IPS-18a (cell line): ENCODE results near the gene CEMIP.

Source experiments
- H3K27ac ChIP-seq: one replicate; pipeline ENCODE4 v1.5.1; 2013; ENCODE audit warnings: low read length
- H3K27me3 ChIP-seq: one replicate; pipeline ENCODE4 v1.6.1; 2013; ENCODE audit warnings: mild to moderate bottlenecking, low read length; ENCODE audit not compliant: control insufficient read depth, insufficient read depth
- H3K36me3 ChIP-seq: one replicate; pipeline ENCODE4 v1.6.1; 2013; ENCODE audit warnings: low read depth, low read length; ENCODE audit not compliant: control insufficient read depth
- H3K4me1 ChIP-seq: one replicate; pipeline ENCODE4 v1.6.1; 2013; ENCODE audit warnings: low read depth, low read length; ENCODE audit not compliant: control insufficient read depth
- H3K4me3 ChIP-seq: one replicate; pipeline ENCODE4 v1.5.1; 2013; ENCODE audit warnings: low read length
- H3K9ac ChIP-seq: one replicate; pipeline ENCODE4 v1.6.1; 2013; ENCODE audit warnings: mild to moderate bottlenecking, low read length, moderate library complexity
- H3K9me3 ChIP-seq: one replicate; pipeline ENCODE4 v1.6.1; 2013; ENCODE audit warnings: low read depth, low read length; ENCODE audit not compliant: control insufficient read depth

Gene CEMIP

GRCh38 chr15:80936288-80937078 is 157.3 kb downstream of the CEMIP start:
- Histone ChIP-seq H3K36me3 (no peaks in the 10 kb centered on the region), H3K27ac (no peak overlapping the region), H3K9ac (no peak overlapping the region), H3K9me3 (no peaks in the 10 kb centered on the region), H3K4me3 (no peak overlapping the region), H3K27me3 (no peaks in the 10 kb centered on the region), H3K4me1 (no peaks in the 10 kb centered on the region)

DNA sequence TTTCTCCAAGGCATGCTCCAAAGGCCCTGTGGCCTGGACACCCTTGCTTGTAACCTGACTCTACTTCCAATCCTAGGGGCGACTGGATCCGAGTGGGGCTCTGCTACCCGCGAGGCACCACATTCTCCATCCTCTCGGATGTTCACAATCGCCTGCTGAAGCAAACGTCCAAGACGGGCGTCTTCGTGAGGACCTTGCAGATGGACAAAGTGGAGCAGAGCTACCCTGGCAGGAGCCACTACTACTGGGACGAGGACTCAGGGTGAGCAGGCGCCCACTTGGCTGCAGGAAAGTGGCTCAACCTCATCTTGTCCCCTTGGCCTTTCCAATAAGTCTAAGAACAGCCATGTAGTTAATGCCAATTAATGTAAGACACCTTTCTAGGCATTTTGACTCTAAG is 158.5 kb downstream of the CEMIP start:
- H3K9ac ChIP-seq, result no peak overlapping the region
- H3K9me3 ChIP-seq, result no peaks in the 10 kb centered on the region
- no peak overlapping the region for H3K27ac ChIP-seq
- no peaks in the 10 kb centered on the region for H3K36me3 ChIP-seq
- H3K27me3 ChIP-seq, result no peaks in the 10 kb centered on the region
- no peak overlapping the region for H3K4me3 ChIP-seq
- H3K4me1 ChIP-seq, result no peaks in the 10 kb centered on the region

- Histone ChIP-seq H3K4me1 (no peaks in the 10 kb centered on the region), H3K27ac (no peak overlapping the region), H3K36me3 (no peaks in the 10 kb centered on the region), H3K27me3 (no peaks in the 10 kb centered on the region), H3K9ac (no peak overlapping the region), H3K4me3 (no peak overlapping the region), H3K9me3 (no peaks in the 10 kb centered on the region)
Observed at GRCh38 chr15:80939216-80939615, 160.0 kb downstream of the CEMIP start.

GRCh38 chr15:80940331-80940730 is 161.2 kb downstream of the CEMIP start:
- no peak overlapping the region for H3K9ac ChIP-seq
- no peaks in the 10 kb centered on the region for H3K27me3 ChIP-seq
- H3K9me3 ChIP-seq, result no peaks in the 10 kb centered on the region
- no peaks in the 10 kb centered on the region for H3K4me1 ChIP-seq
- H3K4me3 ChIP-seq, result no peak overlapping the region
- no peak overlapping the region for H3K27ac ChIP-seq
- H3K36me3 ChIP-seq, result no peaks in the 10 kb centered on the region

DNA sequence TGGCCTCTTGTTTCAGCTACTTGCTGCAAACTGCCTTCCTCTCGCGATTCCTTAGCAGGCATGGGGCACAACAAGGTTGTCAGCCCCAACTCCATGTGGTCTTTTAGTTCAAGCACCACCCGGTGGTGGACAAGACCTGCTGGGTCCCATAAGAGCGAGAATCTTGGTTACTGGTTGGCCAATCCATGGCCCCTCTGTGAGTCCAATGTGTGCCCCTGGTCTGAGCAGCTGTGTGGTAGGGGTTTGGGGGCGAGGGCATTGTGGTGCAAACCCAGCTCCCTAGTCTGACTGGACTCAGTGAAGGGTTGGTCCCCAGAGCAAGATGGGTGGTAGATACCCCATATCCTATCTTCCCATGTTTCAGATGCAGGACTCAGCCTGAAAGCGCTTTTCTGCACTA is 161.7 kb downstream of the CEMIP start:
- H3K27ac ChIP-seq, result no peak overlapping the region
- no peak overlapping the region for H3K9ac ChIP-seq
- H3K27me3 ChIP-seq, result no peaks in the 10 kb centered on the region
- no peaks in the 10 kb centered on the region for H3K9me3 ChIP-seq
- H3K4me3 ChIP-seq, result no peak overlapping the region
- H3K4me1 ChIP-seq, result no peaks in the 10 kb centered on the region
- no peaks in the 10 kb centered on the region for H3K36me3 ChIP-seq

DNA sequence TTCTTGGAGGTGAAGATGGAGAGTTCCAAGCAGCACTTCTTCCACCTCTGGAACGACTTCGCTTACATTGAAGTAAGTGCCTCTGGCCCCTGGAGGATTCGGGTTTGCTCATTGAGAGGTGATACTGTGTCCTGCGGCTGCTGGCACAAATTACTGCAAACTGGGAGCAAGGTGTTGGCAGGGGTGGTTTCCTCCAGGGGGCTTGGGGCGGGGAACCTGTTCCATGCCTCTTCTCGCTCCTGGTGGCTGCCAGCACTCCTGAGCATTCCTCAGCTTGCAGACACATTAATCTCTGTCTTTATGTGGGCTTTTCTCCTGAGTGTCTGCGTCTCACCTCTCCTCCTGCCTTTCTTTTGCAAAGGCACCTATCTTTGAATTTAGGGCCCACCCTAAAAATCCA is 163.1 kb downstream of the CEMIP start:
- Histone ChIP-seq H3K36me3 (peaks cover 4% of the 10 kb centered on the region), H3K27ac (no peak overlapping the region), H3K4me3 (no peak overlapping the region), H3K9ac (no peak overlapping the region), H3K27me3 (no peaks in the 10 kb centered on the region), H3K9me3 (no peaks in the 10 kb centered on the region), H3K4me1 (no peaks in the 10 kb centered on the region)

DNA sequence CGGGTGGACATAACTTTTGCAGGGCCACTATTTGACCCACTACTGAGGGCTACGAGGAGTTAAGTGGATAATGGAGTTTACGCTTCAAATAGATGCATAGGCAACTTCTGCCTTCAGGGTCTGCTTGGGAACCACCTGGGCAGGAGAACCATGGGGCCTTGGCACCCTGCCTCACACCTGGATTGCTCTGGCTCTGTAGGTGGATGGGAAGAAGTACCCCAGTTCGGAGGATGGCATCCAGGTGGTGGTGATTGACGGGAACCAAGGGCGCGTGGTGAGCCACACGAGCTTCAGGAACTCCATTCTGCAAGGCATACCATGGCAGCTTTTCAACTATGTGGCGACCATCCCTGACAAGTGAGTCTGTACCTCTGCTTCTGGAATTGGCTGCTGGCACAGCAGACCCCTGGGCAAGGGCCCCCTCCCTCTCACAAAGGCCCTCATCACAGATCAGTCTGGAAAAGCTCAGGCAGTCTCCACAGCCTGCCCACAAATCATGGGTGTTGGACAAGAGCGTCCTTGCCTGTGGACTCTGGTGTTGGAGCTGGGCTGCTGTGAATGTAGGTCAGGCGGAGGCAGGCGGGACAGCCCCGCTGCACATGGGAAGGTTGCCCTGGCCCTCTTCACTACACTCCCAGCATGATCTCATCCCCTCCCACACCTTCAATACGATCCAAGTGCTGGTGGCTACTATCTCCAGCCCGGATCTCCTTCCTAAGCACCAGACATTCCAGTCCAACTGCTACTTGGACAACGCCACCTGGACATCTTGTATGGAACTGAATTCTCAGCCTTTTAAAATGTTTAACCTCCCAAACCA is 163.8 kb downstream of the CEMIP start:
- Histone ChIP-seq H3K36me3 (peaks cover 7% of the 10 kb centered on the region), H3K27me3 (no peaks in the 10 kb centered on the region), H3K9ac (no peak overlapping the region), H3K4me1 (no peaks in the 10 kb centered on the region), H3K9me3 (no peaks in the 10 kb centered on the region), H3K27ac (no peak overlapping the region), H3K4me3 (no peak overlapping the region)

DNA sequence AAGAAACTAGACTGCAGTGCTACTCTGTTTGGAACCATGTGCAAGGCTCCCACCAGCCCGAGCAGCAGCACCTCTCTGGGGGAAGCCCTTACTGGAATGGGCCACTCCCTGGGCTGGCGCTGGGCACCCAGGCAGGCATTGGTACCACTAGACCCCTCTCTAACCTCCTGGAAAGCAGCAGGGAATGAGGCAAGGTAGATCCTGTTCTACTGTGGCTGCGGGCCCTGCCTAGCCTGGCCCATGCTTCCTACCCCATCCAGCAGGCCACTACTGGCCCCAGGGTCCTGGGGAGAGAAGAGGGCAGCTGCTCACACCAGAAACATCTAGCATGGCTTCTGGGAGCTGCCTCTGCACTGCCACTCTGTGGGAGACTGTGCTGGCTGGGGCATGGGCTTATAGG is 165.6 kb downstream of the CEMIP start:
- Histone ChIP-seq H3K4me1 (no peaks in the 10 kb centered on the region), H3K9me3 (no peaks in the 10 kb centered on the region), H3K9ac (no peak overlapping the region), H3K27me3 (no peaks in the 10 kb centered on the region), H3K27ac (no peak overlapping the region), H3K4me3 (no peak overlapping the region), H3K36me3 (peaks cover 16% of the 10 kb centered on the region)

- H3K36me3 ChIP-seq, result peaks cover 16% of the 10 kb centered on the region
- H3K27ac ChIP-seq, result no peak overlapping the region
- H3K9me3 ChIP-seq, result no peaks in the 10 kb centered on the region
- no peak overlapping the region for H3K4me3 ChIP-seq
- no peaks in the 10 kb centered on the region for H3K4me1 ChIP-seq
- H3K9ac ChIP-seq, result no peak overlapping the region
- no peaks in the 10 kb centered on the region for H3K27me3 ChIP-seq
Observed at GRCh38 chr15:80945605-80946004, 166.4 kb downstream of the CEMIP start.

- H3K27me3 ChIP-seq, result no peaks in the 10 kb centered on the region
- no peak overlapping the region for H3K27ac ChIP-seq
- no peak overlapping the region for H3K9ac ChIP-seq
- H3K9me3 ChIP-seq, result no peaks in the 10 kb centered on the region
- H3K4me1 ChIP-seq, result no peaks in the 10 kb centered on the region
- H3K4me3 ChIP-seq, result no peak overlapping the region
- peaks cover 24% of the 10 kb centered on the region for H3K36me3 ChIP-seq
Observed at GRCh38 chr15:80946576-80946975, 167.4 kb downstream of the CEMIP start.

DNA sequence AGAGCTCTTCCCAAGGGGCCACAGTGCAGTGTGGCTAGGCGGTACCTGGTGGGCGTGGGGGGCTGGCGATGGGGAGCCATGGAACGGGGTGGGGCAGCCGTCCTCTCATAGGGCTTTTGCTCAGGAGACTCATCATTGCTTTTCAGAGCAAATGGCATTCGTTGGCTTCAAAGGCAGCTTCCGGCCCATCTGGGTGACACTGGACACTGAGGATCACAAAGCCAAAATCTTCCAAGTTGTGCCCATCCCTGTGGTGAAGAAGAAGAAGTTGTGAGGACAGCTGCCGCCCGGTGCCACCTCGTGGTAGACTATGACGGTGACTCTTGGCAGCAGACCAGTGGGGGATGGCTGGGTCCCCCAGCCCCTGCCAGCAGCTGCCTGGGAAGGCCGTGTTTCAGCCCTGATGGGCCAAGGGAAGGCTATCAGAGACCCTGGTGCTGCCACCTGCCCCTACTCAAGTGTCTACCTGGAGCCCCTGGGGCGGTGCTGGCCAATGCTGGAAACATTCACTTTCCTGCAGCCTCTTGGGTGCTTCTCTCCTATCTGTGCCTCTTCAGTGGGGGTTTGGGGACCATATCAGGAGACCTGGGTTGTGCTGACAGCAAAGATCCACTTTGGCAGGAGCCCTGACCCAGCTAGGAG is 169.6 kb downstream of the CEMIP start:
- Histone ChIP-seq H3K27me3 (no peaks in the 10 kb centered on the region), H3K9me3 (no peaks in the 10 kb centered on the region), H3K27ac (no peak overlapping the region), H3K9ac (no peak overlapping the region), H3K36me3 (peaks cover 25% of the 10 kb centered on the region), H3K4me1 (no peaks in the 10 kb centered on the region), H3K4me3 (no peak overlapping the region)
